Measurements from ENCODE around the gene SCGB1C1.
A peak's percentile ranks its signal among the peaks of the same experiment; 100 is the strongest.
"Not testable (repeated sequence)": the region's sequence is repeated elsewhere in the genome, so short reads cannot be mapped to it uniquely, and the experiment has no call there.

DNA sequence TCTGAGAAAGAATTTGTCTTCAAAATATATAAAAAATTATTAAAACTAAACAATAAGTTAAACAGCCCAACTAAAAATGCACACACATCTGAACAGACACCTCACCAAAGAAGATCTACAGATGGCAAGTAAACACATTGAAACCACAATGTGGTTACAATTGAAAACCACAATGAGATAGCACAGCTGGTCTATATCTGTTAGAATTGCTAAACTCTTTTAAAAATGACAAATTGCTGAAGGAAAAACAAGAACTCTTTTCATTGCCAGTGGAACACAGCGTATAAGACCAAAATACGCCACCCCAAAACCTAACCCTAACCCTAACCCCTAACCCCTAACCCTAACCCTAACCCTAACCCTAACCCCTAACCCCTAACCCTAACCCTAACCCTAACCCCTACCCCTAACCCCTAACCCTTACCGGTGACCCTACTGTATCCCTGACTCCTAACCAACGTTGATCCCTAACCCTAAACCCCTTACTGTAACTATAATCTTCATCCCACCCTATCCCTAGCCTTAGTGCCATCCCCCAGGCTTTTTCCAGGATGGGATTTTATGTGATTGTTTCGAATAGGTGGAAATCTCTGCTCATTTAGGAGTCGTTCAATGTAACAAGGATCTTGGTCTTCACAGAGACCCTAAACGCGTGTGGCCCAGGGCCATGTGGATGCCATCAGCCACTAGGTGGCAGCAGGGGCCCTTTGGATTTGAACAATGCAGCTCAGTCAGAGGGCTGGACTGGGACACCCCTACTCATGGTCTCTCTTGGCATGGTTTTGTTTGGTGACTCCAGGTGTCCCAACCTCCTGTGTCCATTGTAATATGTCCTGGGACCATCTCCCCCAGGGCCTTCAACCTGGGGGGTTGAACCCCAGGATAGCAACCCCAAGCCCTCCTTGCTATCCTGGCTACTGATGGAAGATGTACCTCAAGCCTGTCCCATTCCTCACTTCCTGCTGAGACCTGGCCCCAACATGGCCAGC, 1.1 kb upstream of the SCGB1C1 start:
- TF ChIP-seq, protein P1, sequence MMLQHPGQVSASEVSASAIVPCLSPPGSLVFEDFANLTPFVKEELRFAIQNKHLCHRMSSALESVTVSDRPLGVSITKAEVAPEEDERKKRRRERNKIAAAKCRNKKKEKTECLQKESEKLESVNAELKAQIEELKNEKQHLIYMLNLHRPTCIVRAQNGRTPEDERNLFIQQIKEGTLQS (IDR thresholded peaks at IDR 0.05): not testable (repeated sequence)
- TF ChIP-seq, protein P2, sequence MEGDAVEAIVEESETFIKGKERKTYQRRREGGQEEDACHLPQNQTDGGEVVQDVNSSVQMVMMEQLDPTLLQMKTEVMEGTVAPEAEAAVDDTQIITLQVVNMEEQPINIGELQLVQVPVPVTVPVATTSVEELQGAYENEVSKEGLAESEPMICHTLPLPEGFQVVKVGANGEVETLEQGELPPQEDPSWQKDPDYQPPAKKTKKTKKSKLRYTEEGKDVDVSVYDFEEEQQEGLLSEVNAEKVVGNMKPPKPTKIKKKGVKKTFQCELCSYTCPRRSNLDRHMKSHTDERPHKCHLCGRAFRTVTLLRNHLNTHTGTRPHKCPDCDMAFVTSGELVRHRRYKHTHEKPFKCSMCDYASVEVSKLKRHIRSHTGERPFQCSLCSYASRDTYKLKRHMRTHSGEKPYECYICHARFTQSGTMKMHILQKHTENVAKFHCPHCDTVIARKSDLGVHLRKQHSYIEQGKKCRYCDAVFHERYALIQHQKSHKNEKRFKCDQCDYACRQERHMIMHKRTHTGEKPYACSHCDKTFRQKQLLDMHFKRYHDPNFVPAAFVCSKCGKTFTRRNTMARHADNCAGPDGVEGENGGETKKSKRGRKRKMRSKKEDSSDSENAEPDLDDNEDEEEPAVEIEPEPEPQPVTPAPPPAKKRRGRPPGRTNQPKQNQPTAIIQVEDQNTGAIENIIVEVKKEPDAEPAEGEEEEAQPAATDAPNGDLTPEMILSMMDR (IDR thresholded peaks at IDR 0.05; ENCODE audit: low read depth, low read length, missing input control): peak; percentile 8
- not testable (repeated sequence) for TF ChIP-seq HNF4G (IDR thresholded peaks at IDR 0.05); SP1 (IDR thresholded peaks at IDR 0.05); GABPA (IDR thresholded peaks at IDR 0.05 in 1 of 2, conservative IDR thresholded peaks at IDR 0.05 in 1 of 2); NR2F2 (IDR thresholded peaks at IDR 0.05); HNF4A (conservative IDR thresholded peaks at IDR 0.05); TAF1 (conservative IDR thresholded peaks at IDR 0.05); RXRA (IDR thresholded peaks at IDR 0.05); JUND (IDR thresholded peaks at IDR 0.05); YY1 (IDR thresholded peaks at IDR 0.05)
- TF ChIP-seq, protein P3, sequence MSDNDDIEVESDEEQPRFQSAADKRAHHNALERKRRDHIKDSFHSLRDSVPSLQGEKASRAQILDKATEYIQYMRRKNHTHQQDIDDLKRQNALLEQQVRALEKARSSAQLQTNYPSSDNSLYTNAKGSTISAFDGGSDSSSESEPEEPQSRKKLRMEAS (IDR thresholded peaks at IDR 0.05): not testable (repeated sequence)
- peak; percentile 52 to 56 for TF ChIP-seq RAD21 (IDR thresholded peaks at IDR 0.05)
- TF ChIP-seq, protein P4, sequence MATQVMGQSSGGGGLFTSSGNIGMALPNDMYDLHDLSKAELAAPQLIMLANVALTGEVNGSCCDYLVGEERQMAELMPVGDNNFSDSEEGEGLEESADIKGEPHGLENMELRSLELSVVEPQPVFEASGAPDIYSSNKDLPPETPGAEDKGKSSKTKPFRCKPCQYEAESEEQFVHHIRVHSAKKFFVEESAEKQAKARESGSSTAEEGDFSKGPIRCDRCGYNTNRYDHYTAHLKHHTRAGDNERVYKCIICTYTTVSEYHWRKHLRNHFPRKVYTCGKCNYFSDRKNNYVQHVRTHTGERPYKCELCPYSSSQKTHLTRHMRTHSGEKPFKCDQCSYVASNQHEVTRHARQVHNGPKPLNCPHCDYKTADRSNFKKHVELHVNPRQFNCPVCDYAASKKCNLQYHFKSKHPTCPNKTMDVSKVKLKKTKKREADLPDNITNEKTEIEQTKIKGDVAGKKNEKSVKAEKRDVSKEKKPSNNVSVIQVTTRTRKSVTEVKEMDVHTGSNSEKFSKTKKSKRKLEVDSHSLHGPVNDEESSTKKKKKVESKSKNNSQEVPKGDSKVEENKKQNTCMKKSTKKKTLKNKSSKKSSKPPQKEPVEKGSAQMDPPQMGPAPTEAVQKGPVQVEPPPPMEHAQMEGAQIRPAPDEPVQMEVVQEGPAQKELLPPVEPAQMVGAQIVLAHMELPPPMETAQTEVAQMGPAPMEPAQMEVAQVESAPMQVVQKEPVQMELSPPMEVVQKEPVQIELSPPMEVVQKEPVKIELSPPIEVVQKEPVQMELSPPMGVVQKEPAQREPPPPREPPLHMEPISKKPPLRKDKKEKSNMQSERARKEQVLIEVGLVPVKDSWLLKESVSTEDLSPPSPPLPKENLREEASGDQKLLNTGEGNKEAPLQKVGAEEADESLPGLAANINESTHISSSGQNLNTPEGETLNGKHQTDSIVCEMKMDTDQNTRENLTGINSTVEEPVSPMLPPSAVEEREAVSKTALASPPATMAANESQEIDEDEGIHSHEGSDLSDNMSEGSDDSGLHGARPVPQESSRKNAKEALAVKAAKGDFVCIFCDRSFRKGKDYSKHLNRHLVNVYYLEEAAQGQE (IDR thresholded peaks at IDR 0.05): not testable (repeated sequence)
